ENCODE measurements around the gene NINJ1. TPM values are rescaled to one million over a fixed set of nuclear protein-coding genes. Genes with fewer than 3 reads are reported as not detected.

Gene NINJ1
- total RNA-seq, 1 experiment from 2014 or later = 41.3 TPM

DNA sequence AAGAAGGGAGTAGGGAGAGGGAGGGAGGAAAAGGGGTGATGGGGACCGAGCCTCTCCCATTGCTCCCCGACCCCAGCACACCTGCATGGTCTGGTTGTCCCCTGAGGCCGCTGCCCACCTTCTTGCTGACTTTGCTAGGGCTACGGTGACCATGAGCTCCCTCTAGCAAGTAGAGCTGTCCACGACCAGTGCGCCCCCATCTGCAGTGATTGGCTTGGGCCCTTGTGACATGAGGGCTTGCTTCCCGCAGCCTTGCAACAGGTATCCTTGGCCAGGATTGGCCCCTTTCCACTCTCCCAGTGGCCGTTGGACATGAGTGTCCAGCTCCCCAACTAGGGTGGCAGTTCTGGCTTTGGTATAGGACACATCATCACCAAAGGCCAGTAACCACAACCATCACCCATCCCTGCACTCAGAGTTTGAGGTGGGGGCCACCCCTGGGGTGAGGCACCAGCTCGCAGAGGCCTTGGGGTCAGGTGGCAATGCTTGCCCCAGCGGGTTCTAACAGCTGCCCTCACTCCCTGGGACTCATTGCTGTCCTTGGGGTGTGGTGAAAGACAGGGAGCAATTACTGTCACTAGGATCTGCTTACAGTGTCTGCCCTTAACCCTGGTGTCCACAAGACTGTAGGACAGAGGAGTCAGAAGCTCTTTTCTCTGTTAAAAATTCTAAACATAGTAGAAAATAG lies 17.2 kb upstream of the NINJ1 start:
- ChIA-PET POLR2A (no interaction called here), CTCF (interaction anchor here (0.6 to 1.4 kb wide), 9 partner anchors 12 to 416 kb away, joined by 3 to 6 read pairs (median 3); partner anchors contain the start of gene NINJ1)
- Mint-ChIP-seq H3K9me3 (peaks cover 13% of the 10 kb centered on the region), H3K36me3 (no peaks in the 10 kb centered on the region), H3K4me3 (no peak overlapping the region), H3K27me3 (ENCODE audit: low read depth) (no peaks in the 10 kb centered on the region), H3K4me1 (no peaks in the 10 kb centered on the region), H3K27ac (no peak overlapping the region)
- TF ChIP-seq, protein P1, sequence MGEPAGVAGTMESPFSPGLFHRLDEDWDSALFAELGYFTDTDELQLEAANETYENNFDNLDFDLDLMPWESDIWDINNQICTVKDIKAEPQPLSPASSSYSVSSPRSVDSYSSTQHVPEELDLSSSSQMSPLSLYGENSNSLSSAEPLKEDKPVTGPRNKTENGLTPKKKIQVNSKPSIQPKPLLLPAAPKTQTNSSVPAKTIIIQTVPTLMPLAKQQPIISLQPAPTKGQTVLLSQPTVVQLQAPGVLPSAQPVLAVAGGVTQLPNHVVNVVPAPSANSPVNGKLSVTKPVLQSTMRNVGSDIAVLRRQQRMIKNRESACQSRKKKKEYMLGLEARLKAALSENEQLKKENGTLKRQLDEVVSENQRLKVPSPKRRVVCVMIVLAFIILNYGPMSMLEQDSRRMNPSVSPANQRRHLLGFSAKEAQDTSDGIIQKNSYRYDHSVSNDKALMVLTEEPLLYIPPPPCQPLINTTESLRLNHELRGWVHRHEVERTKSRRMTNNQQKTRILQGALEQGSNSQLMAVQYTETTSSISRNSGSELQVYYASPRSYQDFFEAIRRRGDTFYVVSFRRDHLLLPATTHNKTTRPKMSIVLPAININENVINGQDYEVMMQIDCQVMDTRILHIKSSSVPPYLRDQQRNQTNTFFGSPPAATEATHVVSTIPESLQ (CRISPR knock-in tag; IDR thresholded peaks at IDR 0.05) = no peak
- no peak for TF ChIP-seq IRF2 (CRISPR knock-in tag; IDR thresholded peaks at IDR 0.05; ENCODE audit: borderline replicate concordance, low read depth)
- DNase-seq (ENCODE audit: low spot score) (no peak), ATAC-seq (peak; percentile 61)

DNA sequence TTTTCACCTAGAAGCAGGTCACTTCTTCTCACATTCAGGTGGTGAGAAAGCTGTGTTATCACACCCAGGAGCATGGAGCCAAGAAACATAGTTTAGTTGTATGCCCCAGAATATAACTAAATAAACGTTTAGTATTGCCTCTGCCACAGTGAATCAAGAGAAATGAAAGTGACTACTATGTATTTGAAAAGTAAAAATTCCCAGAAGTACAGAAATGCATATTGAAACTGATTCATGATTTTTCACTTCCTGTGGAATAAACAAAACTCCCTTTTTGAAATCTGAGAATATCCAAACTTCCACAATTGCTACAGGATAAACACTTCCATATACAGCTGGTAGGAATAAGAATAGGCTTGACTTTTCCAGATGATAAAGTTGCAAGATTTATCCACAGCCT lies 15.3 kb upstream of the NINJ1 start:
- TF ChIP-seq SMAD3 (CRISPR knock-in tag; IDR thresholded peaks at IDR 0.05; ENCODE audit: borderline replicate concordance) = no peak
- TF ChIP-seq, protein P2, sequence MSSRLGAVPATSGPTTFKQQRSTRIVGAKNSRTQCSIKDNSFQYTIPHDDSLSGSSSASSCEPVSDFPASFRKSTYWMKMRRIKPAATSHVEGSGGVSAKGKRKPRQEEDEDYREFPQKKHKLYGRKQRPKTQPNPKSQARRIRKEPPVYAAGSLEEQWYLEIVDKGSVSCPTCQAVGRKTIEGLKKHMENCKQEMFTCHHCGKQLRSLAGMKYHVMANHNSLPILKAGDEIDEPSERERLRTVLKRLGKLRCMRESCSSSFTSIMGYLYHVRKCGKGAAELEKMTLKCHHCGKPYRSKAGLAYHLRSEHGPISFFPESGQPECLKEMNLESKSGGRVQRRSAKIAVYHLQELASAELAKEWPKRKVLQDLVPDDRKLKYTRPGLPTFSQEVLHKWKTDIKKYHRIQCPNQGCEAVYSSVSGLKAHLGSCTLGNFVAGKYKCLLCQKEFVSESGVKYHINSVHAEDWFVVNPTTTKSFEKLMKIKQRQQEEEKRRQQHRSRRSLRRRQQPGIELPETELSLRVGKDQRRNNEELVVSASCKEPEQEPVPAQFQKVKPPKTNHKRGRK (CRISPR knock-in tag; IDR thresholded peaks at IDR 0.05; ENCODE audit: borderline replicate concordance) = no peak
- no peak for TF ChIP-seq CREB1 (CRISPR knock-in tag; IDR thresholded peaks at IDR 0.05)
- no peak for TF ChIP-seq ZNF232 (CRISPR knock-in tag; IDR thresholded peaks at IDR 0.05)
- TF ChIP-seq ZNF263 (CRISPR knock-in tag; IDR thresholded peaks at IDR 0.05; ENCODE audit: low read depth) = no peak
- TF ChIP-seq IRF2 (CRISPR knock-in tag; IDR thresholded peaks at IDR 0.05; ENCODE audit: borderline replicate concordance, low read depth) = no peak
- H3K27ac Mint-ChIP-seq = no peak overlapping the region
- H3K9me3 Mint-ChIP-seq = peaks cover 17% of the 10 kb centered on the region
- H3K27me3 Mint-ChIP-seq (ENCODE audit: low read depth) = no peaks in the 10 kb centered on the region
- peaks cover 2% of the 10 kb centered on the region for H3K4me1 Mint-ChIP-seq
- no peak overlapping the region for H3K4me3 Mint-ChIP-seq
- ChIA-PET POLR2A (interaction anchor here (0.6 kb wide), 1 partner anchor 702 kb away, joined by 4 read pairs; no protein-coding TSS in a partner anchor), CTCF (interaction anchor here (0.7 kb wide), 2 partner anchors 18 to 22 kb away, joined by 3 to 5 read pairs; no protein-coding TSS in a partner anchor)
- no peak for DNase-seq (ENCODE audit: low spot score)
- no peak for ATAC-seq
- no peaks in the 10 kb centered on the region; the same call in 1 of the 2 replicates for H3K36me3 Mint-ChIP-seq

DNA sequence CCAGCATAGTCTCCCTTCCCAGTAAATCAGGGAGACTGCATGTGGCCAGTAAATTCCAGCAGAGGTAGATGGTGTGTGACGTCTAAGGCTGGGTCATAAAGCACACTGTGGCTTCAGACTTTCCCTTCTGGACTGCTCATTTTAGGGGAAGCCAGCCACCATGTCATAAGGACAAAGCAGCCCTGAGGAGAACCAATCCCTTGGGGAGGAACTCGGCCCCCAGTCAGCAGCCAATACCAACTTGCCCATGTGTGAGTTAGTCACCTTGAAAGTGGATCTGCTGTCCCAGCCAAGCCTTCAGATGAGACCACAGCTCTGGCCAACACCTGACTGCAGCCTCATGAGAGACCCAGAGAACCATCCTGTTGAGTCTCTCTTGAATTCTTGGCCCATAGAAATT lies 14.7 kb upstream of the NINJ1 start:
- CTCF ChIA-PET = no interaction called here
- H3K36me3 Mint-ChIP-seq = no peaks in the 10 kb centered on the region; the same call in 1 of the 2 replicates
- H3K9me3 Mint-ChIP-seq = peaks cover 17% of the 10 kb centered on the region
- POLR2A ChIA-PET = interaction anchor here (0.6 kb wide), 1 partner anchor 702 kb away, joined by 4 read pairs; no protein-coding TSS in a partner anchor
- H3K27me3 Mint-ChIP-seq (ENCODE audit: low read depth) = no peaks in the 10 kb centered on the region
- TF ChIP-seq, protein P3, sequence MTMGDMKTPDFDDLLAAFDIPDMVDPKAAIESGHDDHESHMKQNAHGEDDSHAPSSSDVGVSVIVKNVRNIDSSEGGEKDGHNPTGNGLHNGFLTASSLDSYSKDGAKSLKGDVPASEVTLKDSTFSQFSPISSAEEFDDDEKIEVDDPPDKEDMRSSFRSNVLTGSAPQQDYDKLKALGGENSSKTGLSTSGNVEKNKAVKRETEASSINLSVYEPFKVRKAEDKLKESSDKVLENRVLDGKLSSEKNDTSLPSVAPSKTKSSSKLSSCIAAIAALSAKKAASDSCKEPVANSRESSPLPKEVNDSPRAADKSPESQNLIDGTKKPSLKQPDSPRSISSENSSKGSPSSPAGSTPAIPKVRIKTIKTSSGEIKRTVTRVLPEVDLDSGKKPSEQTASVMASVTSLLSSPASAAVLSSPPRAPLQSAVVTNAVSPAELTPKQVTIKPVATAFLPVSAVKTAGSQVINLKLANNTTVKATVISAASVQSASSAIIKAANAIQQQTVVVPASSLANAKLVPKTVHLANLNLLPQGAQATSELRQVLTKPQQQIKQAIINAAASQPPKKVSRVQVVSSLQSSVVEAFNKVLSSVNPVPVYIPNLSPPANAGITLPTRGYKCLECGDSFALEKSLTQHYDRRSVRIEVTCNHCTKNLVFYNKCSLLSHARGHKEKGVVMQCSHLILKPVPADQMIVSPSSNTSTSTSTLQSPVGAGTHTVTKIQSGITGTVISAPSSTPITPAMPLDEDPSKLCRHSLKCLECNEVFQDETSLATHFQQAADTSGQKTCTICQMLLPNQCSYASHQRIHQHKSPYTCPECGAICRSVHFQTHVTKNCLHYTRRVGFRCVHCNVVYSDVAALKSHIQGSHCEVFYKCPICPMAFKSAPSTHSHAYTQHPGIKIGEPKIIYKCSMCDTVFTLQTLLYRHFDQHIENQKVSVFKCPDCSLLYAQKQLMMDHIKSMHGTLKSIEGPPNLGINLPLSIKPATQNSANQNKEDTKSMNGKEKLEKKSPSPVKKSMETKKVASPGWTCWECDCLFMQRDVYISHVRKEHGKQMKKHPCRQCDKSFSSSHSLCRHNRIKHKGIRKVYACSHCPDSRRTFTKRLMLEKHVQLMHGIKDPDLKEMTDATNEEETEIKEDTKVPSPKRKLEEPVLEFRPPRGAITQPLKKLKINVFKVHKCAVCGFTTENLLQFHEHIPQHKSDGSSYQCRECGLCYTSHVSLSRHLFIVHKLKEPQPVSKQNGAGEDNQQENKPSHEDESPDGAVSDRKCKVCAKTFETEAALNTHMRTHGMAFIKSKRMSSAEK (CRISPR knock-in tag; IDR thresholded peaks at IDR 0.05; ENCODE audit: borderline replicate concordance) = no peak
- TF ChIP-seq SOX15 (CRISPR knock-in tag; IDR thresholded peaks at IDR 0.05) = no peak
- TF ChIP-seq, protein P4, sequence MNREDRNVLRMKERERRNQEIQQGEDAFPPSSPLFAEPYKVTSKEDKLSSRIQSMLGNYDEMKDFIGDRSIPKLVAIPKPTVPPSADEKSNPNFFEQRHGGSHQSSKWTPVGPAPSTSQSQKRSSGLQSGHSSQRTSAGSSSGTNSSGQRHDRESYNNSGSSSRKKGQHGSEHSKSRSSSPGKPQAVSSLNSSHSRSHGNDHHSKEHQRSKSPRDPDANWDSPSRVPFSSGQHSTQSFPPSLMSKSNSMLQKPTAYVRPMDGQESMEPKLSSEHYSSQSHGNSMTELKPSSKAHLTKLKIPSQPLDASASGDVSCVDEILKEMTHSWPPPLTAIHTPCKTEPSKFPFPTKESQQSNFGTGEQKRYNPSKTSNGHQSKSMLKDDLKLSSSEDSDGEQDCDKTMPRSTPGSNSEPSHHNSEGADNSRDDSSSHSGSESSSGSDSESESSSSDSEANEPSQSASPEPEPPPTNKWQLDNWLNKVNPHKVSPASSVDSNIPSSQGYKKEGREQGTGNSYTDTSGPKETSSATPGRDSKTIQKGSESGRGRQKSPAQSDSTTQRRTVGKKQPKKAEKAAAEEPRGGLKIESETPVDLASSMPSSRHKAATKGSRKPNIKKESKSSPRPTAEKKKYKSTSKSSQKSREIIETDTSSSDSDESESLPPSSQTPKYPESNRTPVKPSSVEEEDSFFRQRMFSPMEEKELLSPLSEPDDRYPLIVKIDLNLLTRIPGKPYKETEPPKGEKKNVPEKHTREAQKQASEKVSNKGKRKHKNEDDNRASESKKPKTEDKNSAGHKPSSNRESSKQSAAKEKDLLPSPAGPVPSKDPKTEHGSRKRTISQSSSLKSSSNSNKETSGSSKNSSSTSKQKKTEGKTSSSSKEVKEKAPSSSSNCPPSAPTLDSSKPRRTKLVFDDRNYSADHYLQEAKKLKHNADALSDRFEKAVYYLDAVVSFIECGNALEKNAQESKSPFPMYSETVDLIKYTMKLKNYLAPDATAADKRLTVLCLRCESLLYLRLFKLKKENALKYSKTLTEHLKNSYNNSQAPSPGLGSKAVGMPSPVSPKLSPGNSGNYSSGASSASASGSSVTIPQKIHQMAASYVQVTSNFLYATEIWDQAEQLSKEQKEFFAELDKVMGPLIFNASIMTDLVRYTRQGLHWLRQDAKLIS (CRISPR knock-in tag; IDR thresholded peaks at IDR 0.05; ENCODE audit: borderline replicate concordance) = no peak
- TF ChIP-seq, protein P5, sequence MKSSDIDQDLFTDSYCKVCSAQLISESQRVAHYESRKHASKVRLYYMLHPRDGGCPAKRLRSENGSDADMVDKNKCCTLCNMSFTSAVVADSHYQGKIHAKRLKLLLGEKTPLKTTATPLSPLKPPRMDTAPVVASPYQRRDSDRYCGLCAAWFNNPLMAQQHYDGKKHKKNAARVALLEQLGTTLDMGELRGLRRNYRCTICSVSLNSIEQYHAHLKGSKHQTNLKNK (CRISPR knock-in tag; IDR thresholded peaks at IDR 0.05) = no peak
- TF ChIP-seq ELF4 (CRISPR knock-in tag; IDR thresholded peaks at IDR 0.05; ENCODE audit: low read depth) = no peak
- TF ChIP-seq, protein P6, sequence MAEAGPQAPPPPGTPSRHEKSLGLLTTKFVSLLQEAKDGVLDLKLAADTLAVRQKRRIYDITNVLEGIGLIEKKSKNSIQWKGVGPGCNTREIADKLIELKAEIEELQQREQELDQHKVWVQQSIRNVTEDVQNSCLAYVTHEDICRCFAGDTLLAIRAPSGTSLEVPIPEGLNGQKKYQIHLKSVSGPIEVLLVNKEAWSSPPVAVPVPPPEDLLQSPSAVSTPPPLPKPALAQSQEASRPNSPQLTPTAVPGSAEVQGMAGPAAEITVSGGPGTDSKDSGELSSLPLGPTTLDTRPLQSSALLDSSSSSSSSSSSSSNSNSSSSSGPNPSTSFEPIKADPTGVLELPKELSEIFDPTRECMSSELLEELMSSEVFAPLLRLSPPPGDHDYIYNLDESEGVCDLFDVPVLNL (CRISPR knock-in tag; IDR thresholded peaks at IDR 0.05; ENCODE audit: borderline replicate concordance, low read depth) = no peak
- H3K4me1 Mint-ChIP-seq = peaks cover 6% of the 10 kb centered on the region
- ATAC-seq (no peak), DNase-seq (ENCODE audit: low spot score) (no peak)
- no peak overlapping the region for H3K27ac Mint-ChIP-seq
- no peak overlapping the region for H3K4me3 Mint-ChIP-seq
